Fibroblast of the aortic adventitia (primary cell): Measurements from ENCODE around the gene CHD5. TPM values are rescaled to one million over a fixed set of nuclear protein-coding genes. Genes with fewer than 3 reads are reported as not detected.

Experiments
- DNase-seq: peaks from one replicate; pipeline ENCODE4 v3.0.0-alpha.2; 2010; ENCODE audit warnings: low read depth
- H3K4me3 ChIP-seq: 2 replicates; pipeline ENCODE4 v1.5.1; 2011; ENCODE audit warnings: low read depth, mild to moderate bottlenecking, control low read depth, low read length, moderate library complexity
- CTCF ChIP-seq: IDR thresholded peaks from 2 replicates; pipeline ENCODE4 v1.5.1; 2011; ENCODE audit warnings: mild to moderate bottlenecking, low read length, control low read depth, inconsistent platforms; ENCODE audit not compliant: insufficient read depth
- total RNA-seq: library from RNA; depleted of rRNA; stranded (reverse); fragments of >200 nt; gene quantifications from 2 replicates; pipeline ENCODE4 v1.2.3, GENCODE V29; 2012; ENCODE audit warnings: low replicate concordance

Gene CHD5
- total RNA-seq, 1 donor, result 0.09 TPM

DNA sequence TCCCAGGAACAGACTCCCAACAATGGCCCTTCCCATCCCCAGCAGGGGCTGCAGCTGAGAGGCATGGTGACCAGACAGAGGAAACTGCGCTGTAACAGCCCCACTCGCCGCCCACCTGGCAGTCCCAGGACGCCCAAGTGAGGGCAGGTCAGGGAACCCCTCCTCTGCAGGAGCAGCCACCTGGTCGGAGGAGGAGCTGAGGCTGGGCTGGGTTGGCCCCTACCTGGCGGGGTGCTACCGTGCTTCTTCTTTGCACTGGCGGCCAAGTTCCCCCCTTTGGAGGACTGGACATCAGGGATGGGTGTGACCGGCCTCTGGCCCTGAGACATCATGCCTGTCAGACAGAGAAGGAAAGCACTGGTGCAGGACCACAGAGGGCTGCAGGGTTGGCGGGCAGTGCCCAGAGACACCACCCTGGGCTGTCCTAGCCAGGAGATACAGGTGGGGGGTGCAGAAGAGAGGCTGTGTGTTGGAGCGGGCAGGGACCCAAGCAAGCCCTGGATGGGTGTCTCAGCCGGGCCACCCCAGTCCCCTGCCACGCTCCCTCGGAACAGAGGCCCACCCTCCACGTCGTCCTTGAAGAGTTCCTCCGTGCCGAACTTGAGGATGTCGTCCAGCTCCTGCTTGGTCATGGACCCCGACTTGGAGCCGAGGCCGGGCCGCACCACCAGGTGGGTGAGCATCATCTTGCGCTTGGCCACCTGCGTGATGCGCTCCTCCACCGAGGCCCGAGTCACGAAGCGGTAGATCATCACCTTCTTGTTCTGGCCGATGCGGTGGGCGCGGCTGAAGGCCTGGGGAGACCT, 51.6 kb downstream of the CHD5 start:
- TF ChIP-seq CTCF, result no peak
- H3K4me3 ChIP-seq, result no peak overlapping the region
- DNase-seq, result no peak

DNA sequence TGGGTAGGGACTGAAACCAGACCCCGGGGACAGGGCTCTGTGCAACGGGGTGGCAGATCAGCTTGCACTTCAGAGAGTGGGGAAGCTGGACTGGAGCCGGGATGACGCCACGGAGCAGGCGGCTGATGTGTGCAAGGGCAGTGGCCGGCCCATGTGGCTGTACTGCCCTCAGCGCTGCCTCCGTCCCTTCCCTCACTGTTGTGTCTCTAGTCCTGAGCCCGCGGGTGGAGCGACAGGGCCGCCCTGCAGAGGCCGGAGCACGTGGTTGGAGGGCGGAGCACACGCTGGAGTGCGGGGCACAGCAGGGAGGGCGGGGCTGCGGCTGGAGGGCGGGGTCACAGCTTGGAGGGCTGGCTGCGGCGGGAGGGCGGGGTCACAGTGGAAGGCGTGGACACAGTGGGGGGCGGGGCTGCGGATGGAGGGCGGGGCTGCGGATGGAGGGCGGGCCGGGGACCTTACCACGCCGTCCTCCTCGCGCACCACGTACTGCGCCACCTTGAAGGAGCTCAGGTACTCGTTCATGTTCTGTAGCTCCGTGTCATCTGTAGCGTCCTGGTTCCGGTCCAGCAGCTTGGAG, 52.4 kb downstream of the CHD5 start:
- DNase-seq, result peak; percentile 30
- H3K4me3 ChIP-seq, result peak overlapping the region; percentile 9
- no peak for TF ChIP-seq CTCF

DNA sequence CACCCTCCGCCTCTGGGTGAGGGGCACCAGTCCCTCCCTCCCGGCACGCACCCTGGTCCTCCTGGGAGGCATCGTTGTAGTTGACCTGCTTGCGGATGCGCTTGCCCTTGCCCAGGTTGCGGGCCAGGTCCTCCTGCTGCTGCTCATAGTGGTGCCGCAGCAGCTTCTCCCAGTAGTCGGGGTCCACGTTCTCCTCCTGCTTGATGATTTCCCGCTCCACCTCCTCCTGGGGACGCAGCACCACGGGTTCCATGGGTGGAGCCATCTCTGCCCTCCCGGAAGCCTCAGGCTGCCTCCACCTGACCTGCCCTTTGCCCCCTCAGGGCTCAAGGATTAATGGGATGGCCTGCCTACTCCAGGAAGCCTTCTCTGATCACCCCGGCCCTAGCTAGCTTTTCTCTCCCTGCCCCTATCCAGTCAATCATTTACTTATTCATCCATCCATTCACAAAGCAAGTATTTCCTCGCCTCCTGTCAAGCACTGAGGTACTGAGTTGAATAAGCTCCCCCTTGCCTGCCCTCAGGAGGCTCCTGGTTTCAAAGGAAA, 53.5 kb downstream of the CHD5 start:
- no peak for TF ChIP-seq CTCF
- H3K4me3 ChIP-seq, result no peak overlapping the region
- no peak for DNase-seq

DNA sequence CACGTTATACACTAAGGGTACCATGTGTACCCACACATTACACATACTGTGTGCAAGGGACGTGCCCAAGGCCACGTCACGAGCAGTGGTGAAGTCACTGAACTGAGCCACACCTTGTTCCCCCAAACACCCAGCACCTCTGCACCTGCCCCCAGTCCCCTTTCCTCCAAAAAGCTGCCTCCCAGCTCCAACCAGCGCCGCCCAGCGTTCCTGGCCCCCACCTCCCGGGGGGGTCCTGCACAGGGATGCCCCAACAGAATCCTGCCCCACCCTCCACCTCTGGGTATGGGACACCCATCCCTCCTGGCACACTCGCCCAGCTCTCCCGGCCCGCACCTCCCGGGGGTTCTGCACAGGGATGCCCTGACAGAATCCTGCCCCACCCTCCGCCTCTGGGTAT, 54.1 kb downstream of the CHD5 start:
- no peak for DNase-seq
- TF ChIP-seq CTCF, result no peak
- H3K4me3 ChIP-seq, result no peak overlapping the region

DNA sequence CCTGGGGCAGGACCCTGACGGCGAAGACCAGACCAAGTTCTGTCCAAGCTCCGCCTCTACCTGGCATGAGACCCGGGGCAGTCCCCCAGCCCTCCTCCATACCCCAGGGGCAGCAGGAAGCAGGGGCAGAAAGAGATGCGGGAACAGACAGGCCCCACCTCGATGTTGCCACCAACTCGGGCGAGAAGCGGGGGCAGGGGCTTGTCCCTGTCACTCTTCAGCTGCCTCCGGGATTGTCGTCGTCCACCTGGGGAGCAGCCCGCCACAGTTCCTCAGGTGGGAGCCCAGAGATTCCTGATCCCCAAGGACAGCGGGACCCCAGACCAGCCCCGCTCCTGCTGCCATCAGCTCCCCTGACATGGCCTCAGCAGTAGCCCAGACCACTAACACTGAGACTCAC, 54.8 kb downstream of the CHD5 start:
- no peak for TF ChIP-seq CTCF
- H3K4me3 ChIP-seq, result no peak overlapping the region
- no peak for DNase-seq

DNA sequence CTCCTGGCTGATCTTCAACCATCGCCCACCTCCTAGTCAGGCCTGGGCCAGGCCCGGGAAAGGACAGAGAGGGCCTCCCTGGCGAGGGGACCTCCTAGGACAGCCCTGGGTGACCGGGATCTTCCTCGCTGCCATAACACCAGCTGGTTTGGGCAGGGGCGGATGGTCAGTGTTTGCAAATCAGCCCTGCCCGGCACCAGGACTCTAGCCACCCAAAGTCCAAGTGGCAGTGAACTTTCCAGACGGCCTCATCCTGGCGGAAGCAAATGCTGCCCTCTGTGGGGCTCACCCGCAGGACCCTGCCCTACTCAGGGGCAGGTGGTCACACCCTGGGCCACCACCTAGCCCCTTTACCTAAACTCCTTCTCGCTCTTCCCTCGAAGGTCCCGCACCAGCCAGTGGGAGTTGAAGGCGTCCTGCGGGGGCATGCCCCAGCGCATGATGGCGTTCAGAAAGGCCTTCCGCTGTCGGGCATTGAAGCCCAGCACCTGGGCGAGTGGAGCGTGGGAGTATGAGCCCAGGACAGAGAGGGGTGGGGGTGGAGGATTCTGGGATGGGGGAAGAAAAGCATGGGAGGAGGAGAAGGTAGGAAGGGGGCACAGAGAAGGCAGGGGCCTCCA, 55.3 kb downstream of the CHD5 start:
- DNase-seq, result no peak
- H3K4me3 ChIP-seq, result no peak overlapping the region
- TF ChIP-seq CTCF, result no peak
